DLD1 (cell line): ENCODE results near the gene VWCE.

Experiments
- in situ Hi-C: cut with HindIII; loops from 2 replicates; pipeline ENCODE4 v1.10.0; 2017; ENCODE audit warnings: low sequenced_read_pairs

The VWCE gene

GRCh38 chr11:61294717-61295595 is at the start of gene VWCE:
Gene VWCE, minus strand, starts transcription at chr11:61295316. Its CDS starts 279 bp downstream, at chr11:61295037.
- in situ Hi-C loops: no loop called here

GRCh38 chr11:61343792-61344745 is 49.0 kb upstream of the VWCE start:
- in situ Hi-C loops: no loop called here

GRCh38 chr11:61342207-61342803 is 47.2 kb upstream of the VWCE start:
- in situ Hi-C loops: no loop called here

- in situ Hi-C loops: no loop called here
Observed at GRCh38 chr11:61341706-61342105, 46.6 kb upstream of the VWCE start.

GRCh38 chr11:61340979-61341378 is 45.9 kb upstream of the VWCE start:
- in situ Hi-C loops: no loop called here

GRCh38 chr11:61339490-61339878 is 44.4 kb upstream of the VWCE start:
- in situ Hi-C loops: no loop called here

GRCh38 chr11:61338783-61339489 is 43.8 kb upstream of the VWCE start:
- in situ Hi-C loops: no loop called here

GRCh38 chr11:61337706-61338470 is 42.8 kb upstream of the VWCE start:
- in situ Hi-C loops: no loop called here

- in situ Hi-C loops: no loop called here
Observed at GRCh38 chr11:61336171-61336935, 41.2 kb upstream of the VWCE start.

- in situ Hi-C loops: no loop called here
Observed at GRCh38 chr11:61335355-61335710, 40.2 kb upstream of the VWCE start.

- in situ Hi-C loops: no loop called here
Observed at GRCh38 chr11:61334434-61335354, 39.6 kb upstream of the VWCE start.

GRCh38 chr11:61333550-61334433 is 38.7 kb upstream of the VWCE start:
- in situ Hi-C loops: no loop called here

- in situ Hi-C loops: no loop called here
Observed at GRCh38 chr11:61332797-61333549, 37.9 kb upstream of the VWCE start, which contains the start of the genes DDB1 and TKFC. Gene DDB1, minus strand, starts transcription at chr11:61333105. Its CDS starts 137 bp downstream, at chr11:61332968. Gene TKFC, plus strand, starts transcription at chr11:61333228. Its CDS starts 1,501 bp downstream, at chr11:61334729.

GRCh38 chr11:61332281-61332796 is 37.2 kb upstream of the VWCE start:
- in situ Hi-C loops: no loop called here

- in situ Hi-C loops: no loop called here
Observed at GRCh38 chr11:61331651-61332050, 36.5 kb upstream of the VWCE start.

GRCh38 chr11:61329871-61330270 is 34.8 kb upstream of the VWCE start:
- in situ Hi-C loops: no loop called here
